ENCODE data around the gene CACNA1S.

Gene CACNA1S

DNA sequence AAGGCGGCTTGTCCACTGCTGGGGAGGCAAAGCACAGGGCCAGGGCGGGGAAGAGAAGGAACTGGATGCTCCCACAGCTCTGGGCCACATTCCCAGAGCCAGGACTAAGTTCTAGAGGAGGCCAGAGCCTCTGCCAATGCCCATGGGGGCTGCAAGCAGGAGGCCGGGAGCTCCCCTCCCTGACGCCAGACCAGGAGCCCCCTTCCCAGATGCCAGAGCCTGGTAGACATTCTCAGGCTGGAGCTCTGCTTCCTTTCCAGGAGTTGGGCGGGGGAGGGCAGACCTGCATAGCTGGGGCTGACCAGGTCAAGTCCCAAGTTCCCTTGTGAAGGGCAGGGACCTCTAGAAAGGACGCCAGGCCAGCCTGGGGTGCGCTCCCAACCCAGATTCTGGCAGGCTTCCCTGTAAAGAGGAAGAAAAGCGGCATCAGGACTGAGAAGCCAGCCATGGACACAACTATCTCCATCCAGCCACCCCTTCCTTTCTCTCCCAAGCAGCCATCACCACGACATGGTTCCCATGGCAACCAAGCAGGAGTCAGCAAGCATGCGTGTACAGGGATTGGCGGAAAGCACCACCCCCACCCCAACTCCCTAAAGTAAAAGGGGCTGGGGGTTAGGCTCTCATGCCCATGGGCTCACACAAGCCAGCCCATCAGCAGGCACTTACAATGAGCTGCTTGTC is 102.1 kb downstream of the CACNA1S start:
- no peak for DNase-seq

DNA sequence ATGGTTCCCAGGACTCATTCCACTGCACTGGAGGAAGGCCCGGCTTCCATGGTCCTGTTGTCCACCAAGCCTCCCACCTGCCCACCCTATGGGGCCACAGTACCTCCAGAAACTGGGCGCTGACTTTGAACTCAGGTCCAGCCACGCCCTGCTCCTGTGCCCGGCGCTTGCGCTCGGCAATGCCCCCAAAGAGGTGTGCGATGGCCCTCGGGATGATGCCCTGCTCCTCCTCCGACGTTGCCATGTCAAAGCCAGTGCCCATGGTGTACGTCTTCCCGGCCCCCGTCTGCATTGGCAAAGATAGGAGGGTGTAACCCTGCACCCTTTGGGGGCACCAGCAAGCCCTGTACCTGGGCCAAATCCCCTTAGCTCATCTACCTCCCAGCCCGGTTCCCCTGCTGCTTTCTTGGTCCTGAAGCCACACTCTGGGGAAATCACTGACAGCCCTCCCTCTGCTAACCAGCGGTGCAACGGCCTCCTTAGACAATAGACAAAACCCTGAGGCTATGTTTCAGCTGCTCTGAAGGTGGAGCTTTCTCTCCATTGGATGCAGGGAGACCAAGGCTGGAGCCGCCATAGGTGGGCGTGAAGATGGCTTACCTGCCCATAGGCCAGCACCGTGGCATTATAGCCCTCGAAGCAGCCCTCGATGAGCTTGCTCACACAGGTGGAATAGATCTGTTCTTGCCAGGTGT is 103.4 kb downstream of the CACNA1S start:
- DNase-seq, result no peak

DNA sequence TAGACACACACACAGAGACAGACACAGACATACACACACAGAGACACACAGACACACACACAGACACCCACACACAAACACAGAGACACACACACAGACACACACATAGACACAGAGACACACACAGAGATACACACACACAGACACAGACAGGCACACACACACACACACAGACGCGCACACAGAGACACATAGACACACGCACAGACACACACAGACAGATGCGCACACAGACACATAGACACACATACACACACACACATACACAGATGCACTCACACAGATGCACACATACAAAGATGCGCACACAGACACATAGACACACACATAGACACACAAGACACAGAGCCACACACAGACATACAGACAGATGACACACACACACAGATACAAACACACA is 104.7 kb downstream of the CACNA1S start:
- no peak for DNase-seq

DNA sequence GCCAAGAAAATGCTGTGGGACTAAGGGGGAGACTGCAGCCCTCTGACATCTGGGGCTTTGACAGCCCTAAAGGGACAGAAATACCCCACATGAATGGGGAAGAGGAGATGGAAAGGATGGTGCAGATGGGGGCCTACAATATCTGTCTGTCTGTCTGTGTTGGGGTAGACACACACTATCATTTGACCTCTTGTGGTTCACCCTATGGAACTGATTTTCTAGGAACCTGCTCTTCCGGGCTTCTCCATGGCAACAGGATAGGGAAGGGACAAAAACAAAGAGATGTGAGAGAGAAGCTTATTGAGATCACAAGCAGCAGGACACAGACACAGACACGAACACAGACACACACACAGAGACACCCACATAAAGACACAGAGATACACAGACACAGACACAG is 105.8 kb downstream of the CACNA1S start:
- no peak for DNase-seq

DNA sequence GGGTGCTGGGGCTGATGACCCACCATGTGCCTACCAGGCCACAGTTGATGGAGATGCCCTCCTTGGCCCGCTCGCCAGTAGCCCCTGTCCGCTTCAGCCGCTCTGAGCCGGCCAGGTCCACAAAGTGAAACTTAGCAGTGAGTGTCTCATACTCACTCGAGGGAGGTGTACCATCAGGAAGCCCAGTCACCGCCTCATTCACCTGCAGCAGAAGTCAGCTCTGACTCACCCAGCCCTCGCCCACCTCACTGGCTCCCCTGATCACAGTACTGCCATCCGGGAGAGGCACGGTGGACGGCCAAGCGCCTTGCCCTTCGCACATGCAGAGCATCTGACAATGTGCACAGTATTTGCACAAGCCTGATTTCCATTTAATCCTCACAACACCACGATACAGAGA is 107.5 kb downstream of the CACNA1S start:
- no peak for DNase-seq

DNA sequence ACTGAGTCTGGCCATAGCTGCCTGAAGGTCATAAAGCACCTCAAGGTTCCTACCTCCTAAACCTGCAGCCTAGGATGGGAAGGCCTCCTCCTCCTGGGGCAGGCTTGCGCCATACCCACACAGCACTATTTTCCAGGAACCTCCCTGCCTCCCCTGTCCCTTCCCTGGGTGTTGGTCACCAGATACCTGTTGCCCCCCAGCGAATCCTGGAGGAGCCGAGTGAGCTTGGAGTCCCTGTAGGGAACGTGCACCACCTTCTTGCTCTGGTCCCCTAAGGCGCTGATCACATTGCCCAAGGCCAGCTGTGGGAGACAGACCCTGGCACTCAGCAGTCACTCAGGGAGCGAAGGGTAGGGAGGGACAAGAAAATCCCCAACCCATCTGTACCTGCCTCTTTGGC is 108.1 kb downstream of the CACNA1S start:
- no peak for DNase-seq

DNA sequence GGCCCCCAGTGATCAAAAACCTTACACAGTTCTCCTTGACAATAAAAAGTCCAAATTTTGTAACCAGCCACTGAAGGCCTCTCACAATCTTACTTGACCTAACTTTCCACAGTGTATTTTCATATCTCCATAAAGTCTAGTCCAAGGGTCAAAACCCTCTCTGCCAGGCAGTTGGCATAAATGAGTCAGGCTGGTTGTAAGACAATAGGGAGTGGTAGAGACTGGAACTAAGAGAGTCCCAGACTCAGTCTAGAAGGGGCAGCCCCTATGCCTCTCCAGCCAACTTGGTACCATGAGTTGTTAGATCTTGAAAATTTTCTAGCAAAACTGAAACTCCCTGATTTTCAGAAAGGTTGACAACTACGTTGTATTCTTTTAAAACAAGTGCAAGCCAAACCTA is 109.7 kb downstream of the CACNA1S start:
- DNase-seq, result no peak

DNA sequence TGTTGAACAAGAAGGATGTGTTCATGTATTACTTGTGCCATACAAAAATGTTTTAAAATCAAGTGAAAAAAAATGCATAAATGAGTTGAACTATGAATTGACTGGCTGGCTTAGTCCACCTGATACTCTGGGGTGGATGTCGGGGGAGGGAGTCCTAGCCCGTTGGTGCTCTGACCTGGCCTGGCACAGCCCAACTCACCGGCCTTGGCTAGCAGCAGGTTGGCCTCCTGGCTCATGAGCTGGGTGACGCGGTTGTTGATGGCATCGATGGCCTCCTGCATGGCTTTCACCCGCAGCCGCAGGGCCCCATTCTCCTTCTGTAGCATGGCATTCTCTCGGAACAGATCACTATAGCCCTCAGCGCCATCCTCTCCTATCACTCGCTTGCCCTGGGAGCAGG is 110.3 kb downstream of the CACNA1S start:
- DNase-seq, result no peak

DNA sequence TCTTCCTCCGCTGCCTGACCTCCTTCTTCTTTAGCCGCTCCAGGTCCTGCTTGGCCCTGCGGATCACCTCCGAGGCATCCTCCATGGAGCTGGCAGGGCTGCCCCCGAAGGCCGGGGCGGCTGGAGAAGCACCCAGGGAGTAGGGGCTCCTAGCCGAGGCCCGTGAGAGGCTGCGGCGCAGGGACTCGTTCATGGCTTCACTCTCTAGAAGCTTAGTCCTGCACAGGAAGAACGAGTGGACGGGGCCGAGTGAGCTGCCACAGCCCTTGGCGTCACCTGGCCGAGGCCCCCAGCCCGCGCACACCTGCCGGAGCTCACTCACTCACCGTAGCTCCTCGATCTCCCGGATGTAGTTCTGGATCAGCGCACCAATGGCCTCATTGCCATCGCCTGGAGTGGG is 111.8 kb downstream of the CACNA1S start:
- no peak for DNase-seq

DNA sequence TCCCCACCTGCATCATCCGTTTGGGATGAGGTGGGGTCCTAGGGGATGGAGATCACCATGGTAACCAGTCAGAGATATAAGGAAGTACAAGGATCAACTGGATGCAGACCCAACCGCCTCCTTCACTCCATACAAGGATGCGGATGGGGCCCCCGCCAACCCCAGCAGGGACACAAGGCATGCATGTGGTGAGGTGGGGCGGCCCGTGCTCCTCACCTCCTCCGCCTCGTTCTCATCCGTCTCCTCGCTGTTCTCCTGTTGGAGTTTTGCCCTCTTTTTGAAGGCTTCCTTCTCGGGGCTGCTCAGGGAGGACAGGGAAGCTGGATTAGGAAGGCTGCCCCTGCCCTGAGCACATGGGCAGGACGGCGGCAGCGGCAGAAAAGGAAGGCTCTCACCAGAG is 112.6 kb downstream of the CACNA1S start:
- DNase-seq, result no peak

DNA sequence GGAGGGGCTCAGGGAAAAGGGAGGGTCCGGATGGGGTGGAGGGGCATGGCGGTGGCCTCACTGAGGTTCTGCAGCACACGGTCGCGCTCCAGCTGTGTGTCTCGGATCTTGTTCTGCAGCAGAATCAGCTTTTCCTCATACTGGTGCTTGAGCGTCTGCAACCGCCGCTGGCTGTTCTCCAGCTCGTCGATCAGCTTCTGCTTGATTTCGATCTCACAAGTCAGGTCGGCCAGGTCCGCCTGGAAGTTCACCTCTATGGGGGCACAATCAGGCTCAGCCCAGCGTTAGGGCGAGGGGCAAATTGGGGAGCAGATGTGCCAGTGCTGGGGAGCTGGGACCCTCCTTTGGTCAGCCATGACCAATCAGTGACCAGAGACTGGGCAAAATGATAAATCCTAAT is 113.9 kb downstream of the CACNA1S start:
- DNase-seq, result no peak

DNA sequence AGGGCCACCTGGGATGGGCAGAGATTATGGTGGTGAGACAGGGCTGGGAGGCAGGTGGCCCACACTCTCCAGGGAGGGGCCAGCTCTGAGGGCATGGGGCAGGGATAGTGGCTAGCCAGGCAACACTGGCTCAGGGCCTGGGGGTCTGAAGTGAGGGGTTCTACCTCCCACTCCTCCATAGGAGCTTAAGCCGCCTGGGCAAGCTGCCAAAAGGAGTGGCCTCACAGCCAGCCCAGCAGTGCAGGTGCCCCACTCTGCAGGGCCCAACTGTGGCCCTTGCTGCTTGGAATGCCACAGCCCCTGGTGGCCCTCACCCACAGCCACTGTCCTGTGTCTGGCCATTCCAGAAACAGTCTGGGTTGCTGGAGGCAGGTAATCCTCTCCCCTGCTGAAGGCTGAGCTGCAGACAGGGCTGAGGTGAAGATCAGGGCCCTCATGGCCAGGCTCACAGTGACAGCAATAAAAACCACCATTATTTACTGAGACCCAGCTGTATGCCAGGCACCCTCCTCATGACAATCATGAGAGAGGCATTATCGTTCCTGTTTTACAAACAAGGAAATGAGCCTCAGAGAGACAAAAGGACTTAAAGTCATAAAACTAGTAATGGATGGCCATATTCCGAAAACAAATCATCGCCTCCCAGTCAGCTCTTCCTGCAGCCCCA is 119.7 kb downstream of the CACNA1S start:
- DNase-seq, result no peak

DNA sequence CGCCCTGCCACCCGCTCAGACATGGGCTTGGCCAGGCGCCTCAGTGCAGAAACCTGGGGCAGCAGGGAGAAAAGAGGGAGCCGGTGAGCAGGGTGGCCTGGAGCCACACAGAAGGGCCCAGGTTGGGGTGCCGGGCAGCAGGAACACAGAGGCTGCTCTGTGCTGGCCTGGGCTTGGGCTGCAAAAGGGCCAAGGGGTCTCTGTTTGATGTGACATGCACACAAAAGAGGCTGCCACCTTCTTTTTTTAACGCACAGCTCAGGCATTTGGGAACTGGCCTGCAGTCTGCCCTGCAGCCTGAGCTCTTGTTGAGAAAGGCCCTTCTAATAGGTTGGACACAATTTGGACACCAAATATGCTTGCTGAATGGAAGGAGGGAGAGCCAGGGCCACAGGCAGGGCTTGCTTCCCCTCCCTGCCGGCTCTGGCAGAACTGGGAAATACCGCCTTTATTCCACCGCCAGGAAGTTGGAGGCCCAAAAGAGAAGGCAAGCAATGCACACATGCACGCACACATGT is 121.1 kb downstream of the CACNA1S start:
- no peak for DNase-seq

DNA sequence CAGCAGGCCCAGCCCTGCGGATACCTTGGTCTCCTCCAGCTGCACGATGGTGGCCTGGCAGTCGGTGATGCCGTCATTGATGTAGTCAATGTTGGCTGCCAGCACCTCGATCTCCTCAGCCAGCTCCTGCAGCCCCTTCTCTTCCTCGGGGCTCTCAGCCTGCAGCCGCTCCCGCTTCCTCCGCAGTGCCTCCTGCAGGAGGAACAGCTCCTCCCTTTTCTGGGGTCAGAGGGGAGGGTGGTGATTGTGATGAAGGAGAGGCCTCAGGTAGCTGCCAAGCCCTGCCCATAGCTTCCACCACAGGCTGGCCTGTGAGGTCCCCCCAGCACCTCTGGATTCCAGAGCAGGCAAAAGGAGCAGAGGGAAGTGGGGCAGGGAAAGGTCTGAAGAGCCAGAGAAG is 122.1 kb downstream of the CACNA1S start:
- DNase-seq, result no peak

Measured in NCI-H2107 (cell line).